Upper lobe of left lung (tissue), 6 donors: ENCODE measurements around the gene THOP1. TPM values are rescaled to one million over a fixed set of nuclear protein-coding genes. Genes with fewer than 3 reads are reported as not detected.

ENCODE experiments used
- ATAC-seq, 2 donors: fragments of 200-7000 bp; cut with Tn5 transposase; one replicate each; pipeline ENCODE4 v1.9.1; 2022; ENCODE audit warnings: mild to moderate bottlenecking in 2 of 2, moderate library complexity in 2 of 2; ENCODE audit not compliant: low FRiP score in 2 of 2
- DNase-seq, 2 donors: peaks; one replicate each; pipeline ENCODE4 v3.0.0-alpha.2; 2019 to 2020
- H3K27ac ChIP-seq, 4 donors: fragments of 200-600 bp; sonication (generic); one replicate each; pipeline ENCODE4 v1.5.1; 2016 to 2019
- H3K27me3 ChIP-seq, 4 donors: fragments of 200-600 bp; sonication (generic); one replicate each; pipeline ENCODE4 v1.5.1; 2017 to 2019
- H3K36me3 ChIP-seq, 4 donors: fragments of 200-600 bp; sonication (generic); one replicate each; pipeline ENCODE4 v1.5.1; 2016 to 2019
- H3K4me1 ChIP-seq, 4 donors: fragments of 200-600 bp; sonication (generic); one replicate each; pipeline ENCODE4 v1.5.1; 2018 to 2019
- H3K4me3 ChIP-seq, 4 donors: fragments of 200-600 bp; sonication (generic); one replicate each; pipeline ENCODE4 v1.5.1; 2017 to 2019; ENCODE audit warnings: mild to moderate bottlenecking in 2 of 4, moderate library complexity in 1 of 4
- H3K9me3 ChIP-seq, 4 donors: fragments of 200-600 bp; sonication (generic); one replicate each; pipeline ENCODE4 v1.5.1; 2018 to 2019
- CTCF ChIP-seq, 6 experiments: fragments of 450-650 bp in 4 of 6; fragments of 200-600 bp in 2 of 6; sonication (generic) in 2 of 6; IDR thresholded peaks; one replicate each; pipeline ENCODE4 v1.5.1; 2016 to 2019; ENCODE audit warnings: antibody characterized with exemption in 6 of 6
- EP300 ChIP-seq, 4 donors: sonication (generic); formaldehyde crosslinking; IDR thresholded peaks; one replicate each; pipeline ENCODE4 v1.5.1; 2017; ENCODE audit warnings: antibody characterized with exemption in 4 of 4, control low read depth in 2 of 4
- POLR2A ChIP-seq, 4 donors: fragments of 450-650 bp; IDR thresholded peaks; one replicate each; pipeline ENCODE4 v1.5.1; 2016 to 2017; ENCODE audit warnings: antibody characterized with exemption in 4 of 4, mild to moderate bottlenecking in 2 of 4
- POLR2AphosphoS5 ChIP-seq, 2 donors: sonication (generic); formaldehyde crosslinking; IDR thresholded peaks; one replicate each; pipeline ENCODE4 v1.5.1; 2017; ENCODE audit warnings: antibody characterized with exemption in 2 of 2
- WGBS, 2 donors: methylation state at CpG; one replicate each; pipeline ENCODE4 v1.1.5; 2017 to 2018; 5-methylcytosine and 5-hydroxymethylcytosine counted together
- total RNA-seq, 6 donors: library from RNA; depleted of rRNA in 4 of 6; stranded (reverse); fragments of >200 nt in 4 of 6; gene quantifications; one replicate each; pipeline versions ENCODE4 v1.1.0 to v1.2.1, GENCODE V29; 2016 to 2021
- donor health status: DM: no; HTN: no; CAD: no; lungs with moderate emphysema.
- donor health status: DM: no; HTN: yes; CAD: no; lungs with severe emphysema.

The THOP1 gene
- total RNA-seq, 6 donors from 2014 or later, result 28.7 to 62.3 (median 43.1) TPM

DNA sequence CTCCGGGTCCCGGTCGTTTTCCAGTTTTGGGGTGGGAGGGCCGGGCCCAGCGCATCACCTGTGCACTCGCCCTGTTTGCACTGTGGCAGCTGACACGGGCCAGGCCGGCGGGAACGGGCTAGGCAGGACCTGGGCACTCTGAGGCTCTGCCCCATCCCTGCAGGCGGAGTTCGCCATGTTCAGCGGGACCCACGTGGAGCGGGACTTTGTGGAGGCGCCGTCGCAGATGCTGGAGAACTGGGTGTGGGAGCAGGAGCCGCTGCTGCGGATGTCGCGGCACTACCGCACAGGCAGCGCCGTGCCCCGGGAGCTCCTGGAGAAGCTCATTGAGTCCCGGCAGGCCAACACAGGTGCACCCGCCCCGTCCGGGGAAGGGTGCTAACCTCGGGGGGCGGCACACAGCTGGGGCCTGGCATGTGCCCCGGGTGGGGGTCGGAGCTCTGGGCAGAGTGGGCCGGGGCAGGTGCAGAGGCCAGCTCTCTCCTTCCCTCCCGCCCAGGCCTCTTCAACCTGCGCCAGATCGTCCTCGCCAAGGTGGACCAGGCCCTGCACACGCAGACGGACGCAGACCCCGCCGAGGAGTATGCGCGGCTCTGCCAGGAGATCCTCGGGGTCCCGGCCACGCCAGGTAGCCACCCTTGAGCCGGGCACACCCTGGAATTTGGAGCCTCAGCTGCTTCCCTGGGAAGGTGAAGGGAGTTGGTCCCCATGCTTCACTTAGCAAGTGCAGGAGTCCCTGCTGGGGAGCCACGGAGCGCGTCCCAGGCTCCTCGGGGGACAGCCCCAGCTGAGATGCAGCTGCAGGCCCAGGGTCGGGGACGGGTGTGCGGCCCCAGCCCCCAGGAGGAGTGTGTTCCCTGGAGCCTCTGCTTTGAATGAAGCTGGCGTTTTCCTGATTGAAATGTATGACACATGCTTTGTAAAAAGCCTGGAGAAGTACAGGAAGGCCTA, 25.1 kb downstream of the THOP1 start:
- TF ChIP-seq CTCF (IDR thresholded peaks at IDR 0.05), result no peak
- Histone ChIP-seq H3K27ac (no peak overlapping the region), H3K4me1 (no peaks in the 10 kb centered on the region), H3K9me3 (no peaks in the 10 kb centered on the region), H3K4me3 (no peak overlapping the region), H3K36me3 (peaks cover 4 to 80% (median 55%) of the 10 kb centered on the region in 4 donors), H3K27me3 (no peaks in the 10 kb centered on the region)
- DNase-seq, result peak in 1 of 2 donors; percentile 76
- no peak for ATAC-seq
- 94 to 96% methylated on average over 16 to 55 of the region's 58 CpGs for WGBS, 2 donors

- peaks cover 4 to 73% (median 52%) of the 10 kb centered on the region in 4 donors for H3K36me3 ChIP-seq
- H3K9me3 ChIP-seq, result no peaks in the 10 kb centered on the region
- no peaks in the 10 kb centered on the region for H3K27me3 ChIP-seq
- no peak for DNase-seq
- no peak overlapping the region for H3K27ac ChIP-seq
- 97 to 100% methylated on average over 10 to 20 of the region's 20 CpGs for WGBS, 2 donors
- H3K4me1 ChIP-seq, result no peaks in the 10 kb centered on the region
- no peak for TF ChIP-seq CTCF (IDR thresholded peaks at IDR 0.05)
- no peak for TF ChIP-seq POLR2AphosphoS5 (IDR thresholded peaks at IDR 0.05)
- TF ChIP-seq EP300 (IDR thresholded peaks at IDR 0.05), result no peak
- no peak for TF ChIP-seq POLR2A (IDR thresholded peaks at IDR 0.05)
- no peak overlapping the region for H3K4me3 ChIP-seq
- no peak for ATAC-seq
These were observed 26.0 kb downstream of the THOP1 start for GRCh38 chr19:2811221-2811722.

GRCh38 chr19:2811735-2812413, 26.6 kb downstream of the THOP1 start:
- 92 to 95% methylated on average over 15 to 29 of the region's 34 CpGs for WGBS, 2 donors
- DNase-seq (peak in 1 of 2 donors; percentile 71), ATAC-seq (no peak)
- no peak overlapping the region for H3K4me3 ChIP-seq
- H3K4me1 ChIP-seq, result no peaks in the 10 kb centered on the region
- no peak for TF ChIP-seq CTCF (IDR thresholded peaks at IDR 0.05)
- no peak for TF ChIP-seq POLR2AphosphoS5 (IDR thresholded peaks at IDR 0.05)
- no peak for TF ChIP-seq EP300 (IDR thresholded peaks at IDR 0.05)
- TF ChIP-seq POLR2A (IDR thresholded peaks at IDR 0.05), result no peak
- no peak overlapping the region for H3K27ac ChIP-seq
- H3K27me3 ChIP-seq, result no peaks in the 10 kb centered on the region
- H3K36me3 ChIP-seq, result peaks cover 4 to 67% (median 48%) of the 10 kb centered on the region in 4 donors
- no peaks in the 10 kb centered on the region for H3K9me3 ChIP-seq

DNA sequence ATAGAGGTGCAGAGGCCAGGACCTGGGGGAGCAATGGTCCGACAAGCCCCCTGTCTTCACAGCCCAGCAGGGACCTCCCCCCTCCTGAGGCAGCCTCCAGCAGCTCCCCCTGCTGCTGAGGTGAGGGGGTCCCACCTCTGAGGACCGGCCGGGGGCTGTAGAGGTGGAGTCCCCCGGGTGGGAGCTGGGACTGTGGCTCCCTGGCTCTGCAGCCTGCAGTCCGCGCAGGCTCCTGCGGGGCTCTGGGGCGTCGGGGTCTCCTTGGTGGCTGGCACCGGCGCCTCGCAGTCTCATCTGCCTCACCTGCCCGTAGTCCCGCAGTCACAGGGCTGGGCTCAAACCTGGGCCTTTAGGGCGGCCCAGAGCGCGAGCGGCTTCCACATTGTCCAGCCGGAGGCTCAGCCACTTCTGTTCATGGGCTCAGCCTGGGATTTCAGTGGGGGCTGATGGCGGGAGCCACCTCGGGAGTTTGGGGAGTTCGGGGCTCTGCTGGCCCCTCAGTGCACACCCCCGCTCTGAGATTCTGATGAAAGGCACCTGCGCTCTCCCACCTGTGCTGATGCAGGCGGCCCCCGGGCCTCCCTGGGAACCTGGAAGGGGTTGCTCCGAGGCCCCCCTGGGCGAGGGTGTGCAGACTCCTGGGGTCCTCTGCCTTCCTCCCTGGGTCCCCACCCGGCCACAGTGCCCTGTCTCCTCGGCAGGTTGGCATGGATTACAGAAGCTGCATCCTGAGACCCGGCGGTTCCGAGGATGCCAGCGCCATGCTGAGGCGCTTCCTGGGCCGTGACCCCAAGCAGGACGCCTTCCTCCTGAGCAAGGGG, 27.3 kb downstream of the THOP1 start:
- ATAC-seq, result no peak
- WGBS, 2 donors, result 94 to 95% methylated on average over 13 to 27 of the region's 37 CpGs
- peaks cover 4 to 59% (median 41%) of the 10 kb centered on the region in 4 donors for H3K36me3 ChIP-seq
- no peak overlapping the region for H3K27ac ChIP-seq
- H3K27me3 ChIP-seq, result no peaks in the 10 kb centered on the region
- peak in 1 of 2 donors; percentile 75 for DNase-seq
- no peaks in the 10 kb centered on the region for H3K9me3 ChIP-seq
- no peak for TF ChIP-seq EP300 (IDR thresholded peaks at IDR 0.05)
- no peak for TF ChIP-seq POLR2AphosphoS5 (IDR thresholded peaks at IDR 0.05)
- TF ChIP-seq POLR2A (IDR thresholded peaks at IDR 0.05), result no peak
- no peak for TF ChIP-seq CTCF (IDR thresholded peaks at IDR 0.05)
- no peaks in the 10 kb centered on the region for H3K4me1 ChIP-seq
- no peak overlapping the region for H3K4me3 ChIP-seq
